HCEC 1CT (cell line): ENCODE data around the gene PRPF6.
A peak's percentile ranks its signal among the peaks of the same experiment; 100 is the strongest.

Experiments used
- DNase-seq: peaks from one replicate; pipeline ENCODE4 v3.0.0-alpha.2; 2017

Gene PRPF6

DNA sequence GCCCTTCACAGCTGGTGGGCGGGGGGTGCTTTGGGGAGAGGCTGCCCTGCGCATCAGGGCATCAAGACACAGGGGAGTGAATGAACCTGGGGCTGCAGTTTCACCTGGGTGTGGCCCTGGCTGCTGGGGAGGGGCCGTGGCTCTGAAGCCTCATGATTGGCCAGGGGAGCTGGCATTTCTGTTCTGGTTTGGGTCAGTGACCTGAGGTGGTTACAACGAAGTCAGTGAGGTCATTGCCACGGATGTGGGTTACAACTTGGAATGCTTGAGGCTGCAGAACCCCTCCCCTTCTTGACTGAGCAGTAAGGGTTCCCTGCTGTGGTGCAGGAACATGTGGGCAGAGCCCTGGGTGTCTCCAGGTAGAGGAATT, 85.0 kb downstream of the PRPF6 start:
- DNase-seq, result peak; percentile 77

DNA sequence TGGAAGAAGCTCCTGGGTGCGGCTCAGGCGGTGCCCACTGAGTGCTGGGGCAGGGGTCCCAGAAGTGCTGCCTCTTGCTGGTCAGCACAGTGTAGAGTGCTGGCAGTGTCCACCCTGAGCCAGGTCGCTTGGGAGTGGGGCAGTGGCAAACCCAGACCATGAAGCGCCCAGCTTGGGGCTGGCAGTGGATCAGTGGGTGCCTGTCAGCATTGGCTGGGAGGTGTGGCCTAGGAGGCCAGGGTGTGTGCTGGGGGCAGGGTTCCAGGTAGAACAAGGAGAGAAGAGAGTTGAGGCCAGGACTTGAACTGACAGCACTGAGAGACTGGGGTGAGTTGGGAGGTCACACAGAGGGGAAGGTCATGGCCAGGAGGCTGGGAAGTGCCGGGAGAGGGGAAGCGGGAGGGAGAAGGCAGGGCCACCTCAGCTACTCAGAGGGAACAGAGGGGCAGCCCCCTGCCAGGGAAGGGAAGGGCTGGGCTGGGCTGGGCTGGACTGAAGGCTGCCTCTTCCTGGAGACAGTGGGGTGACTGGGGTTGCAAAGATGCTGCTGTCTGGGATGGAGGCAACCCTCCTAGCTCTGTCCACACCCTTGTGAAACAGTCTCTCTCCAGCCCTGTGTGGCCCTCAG, 86.2 kb downstream of the PRPF6 start:
- no peak for DNase-seq

GRCh38 chr20:64067733-64068307, 86.9 kb downstream of the PRPF6 start:
- DNase-seq, result no peak

DNA sequence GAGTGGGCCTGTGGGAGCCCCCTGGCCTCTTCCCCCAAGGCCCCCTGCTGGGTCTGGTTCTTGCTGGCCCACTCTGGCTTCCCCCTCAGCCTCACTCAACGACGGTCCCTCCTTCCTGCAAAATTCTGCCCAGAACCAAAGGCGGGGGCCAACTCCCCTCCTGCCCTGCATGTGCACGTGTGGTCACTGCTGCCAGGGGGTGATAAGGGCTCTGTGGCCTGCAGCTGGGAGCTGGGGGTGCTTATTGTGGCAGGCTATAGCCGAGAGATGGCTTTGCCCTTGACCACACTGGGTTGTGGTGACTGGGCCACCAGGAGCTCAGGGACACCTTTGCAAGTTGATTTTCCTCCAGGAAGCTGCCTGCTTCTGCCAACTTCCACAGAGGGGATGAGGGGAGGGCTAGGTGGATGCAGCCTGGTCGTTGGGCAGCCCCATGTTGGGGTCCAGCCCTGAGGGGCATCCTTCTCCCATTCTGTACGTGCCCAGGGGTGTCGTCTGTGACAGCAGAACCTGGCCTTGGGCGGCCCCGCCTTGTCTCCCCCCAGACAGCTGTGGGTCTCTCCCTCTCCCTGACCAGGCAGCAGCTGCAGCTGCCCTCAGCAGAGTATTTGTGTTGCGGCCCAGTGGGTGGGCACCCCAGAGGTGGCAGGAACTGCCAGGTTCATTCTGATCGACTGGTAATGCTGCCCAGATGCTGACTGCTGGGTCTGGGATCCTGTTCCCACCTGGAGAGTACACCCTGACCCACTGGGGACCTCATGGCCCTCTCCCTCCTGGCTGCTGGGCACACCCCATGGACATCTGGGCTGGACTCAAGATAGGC, 87.7 kb downstream of the PRPF6 start:
- DNase-seq, result no peak

GRCh38 chr20:64069209-64069613, 88.3 kb downstream of the PRPF6 start:
- DNase-seq, result no peak

DNA sequence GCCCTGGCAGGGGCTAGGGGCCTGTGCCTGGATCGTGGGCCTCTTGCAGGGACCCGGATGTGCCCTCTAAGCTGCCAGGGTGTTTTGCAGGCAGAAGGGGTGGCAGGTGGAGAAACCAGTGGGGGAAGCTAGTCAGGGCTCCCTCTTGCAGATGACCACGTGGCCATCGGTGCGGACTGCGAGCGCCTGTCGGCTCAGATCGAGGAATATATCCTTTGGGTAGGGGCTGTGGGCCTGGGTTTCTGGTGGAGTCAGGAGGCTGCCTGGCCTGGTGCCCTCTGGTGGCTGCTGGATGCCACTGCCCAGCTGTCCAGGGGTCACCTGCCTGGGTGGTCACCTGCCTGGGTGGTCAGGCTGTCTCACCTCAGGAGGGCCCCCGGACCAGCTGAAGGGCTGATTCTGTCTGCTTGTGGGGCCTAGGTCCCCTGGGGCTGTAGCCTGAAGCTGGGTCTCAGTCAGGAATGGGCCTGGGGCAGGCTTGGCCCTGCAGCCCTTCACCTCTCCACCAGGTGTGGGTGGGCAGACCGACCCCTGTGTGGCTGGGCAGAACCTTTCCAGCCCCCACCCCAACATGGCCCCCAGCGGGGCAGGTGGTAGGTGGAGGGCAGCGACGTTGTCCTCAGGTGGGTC, 88.8 kb downstream of the PRPF6 start:
- no peak for DNase-seq

- DNase-seq, result no peak
Observed at GRCh38 chr20:64070244-64070993, 89.5 kb downstream of the PRPF6 start.

GRCh38 chr20:64071341-64072332, 90.7 kb downstream of the PRPF6 start:
- DNase-seq, result no peak

GRCh38 chr20:64072498-64073063, 91.6 kb downstream of the PRPF6 start:
- no peak for DNase-seq

- DNase-seq, result no peak
Observed at GRCh38 chr20:64073476-64074183, 92.7 kb downstream of the PRPF6 start.

DNA sequence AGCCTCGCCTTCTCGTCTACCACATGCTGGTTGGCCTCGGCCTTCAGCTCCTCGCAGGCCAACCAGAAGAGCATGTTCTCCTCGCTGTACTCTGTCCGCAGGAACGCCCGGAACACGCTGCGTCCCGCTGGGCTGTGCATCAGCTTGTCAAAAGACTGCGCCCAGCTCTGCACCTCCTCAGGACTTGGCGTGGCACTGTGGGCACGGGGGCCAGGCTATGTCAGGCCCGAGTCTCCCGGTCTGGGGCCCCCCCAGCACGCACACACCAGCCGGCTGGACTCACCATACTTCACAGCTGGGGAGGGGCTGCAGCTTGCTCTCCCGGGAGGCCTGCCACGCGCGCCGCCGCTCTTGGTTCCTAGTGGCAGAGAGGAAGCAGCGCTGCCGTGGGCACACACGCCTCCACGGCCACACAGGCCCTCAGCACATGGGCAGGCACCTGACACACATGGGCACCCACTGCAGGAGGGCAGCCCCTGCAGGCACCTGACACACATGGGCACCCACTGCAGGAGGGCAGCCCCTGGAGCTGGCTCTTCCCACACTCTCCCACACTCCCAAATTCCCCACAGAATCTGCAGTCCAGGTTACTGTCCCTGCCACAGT, 93.4 kb downstream of the PRPF6 start:
- no peak for DNase-seq

DNA sequence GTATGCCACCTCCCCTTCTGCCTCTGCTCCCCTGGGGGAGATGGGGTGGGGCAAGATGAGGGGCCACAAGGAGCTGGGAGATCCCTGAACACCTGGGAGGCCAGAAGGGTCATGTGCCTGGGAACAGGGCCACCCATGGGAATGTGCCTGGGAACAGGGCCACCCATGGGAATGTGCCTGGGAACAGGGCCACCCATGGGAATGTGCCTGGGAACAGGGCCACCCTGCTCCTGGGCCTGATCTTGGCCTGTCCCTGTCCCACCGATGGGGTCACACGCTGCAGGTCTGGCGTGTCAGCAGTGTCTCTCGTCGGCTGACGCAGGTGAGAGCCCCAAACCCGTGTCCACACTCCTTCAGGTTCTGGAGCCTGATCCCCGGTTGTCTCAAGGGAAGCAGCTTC, 94.0 kb downstream of the PRPF6 start:
- DNase-seq, result no peak

DNA sequence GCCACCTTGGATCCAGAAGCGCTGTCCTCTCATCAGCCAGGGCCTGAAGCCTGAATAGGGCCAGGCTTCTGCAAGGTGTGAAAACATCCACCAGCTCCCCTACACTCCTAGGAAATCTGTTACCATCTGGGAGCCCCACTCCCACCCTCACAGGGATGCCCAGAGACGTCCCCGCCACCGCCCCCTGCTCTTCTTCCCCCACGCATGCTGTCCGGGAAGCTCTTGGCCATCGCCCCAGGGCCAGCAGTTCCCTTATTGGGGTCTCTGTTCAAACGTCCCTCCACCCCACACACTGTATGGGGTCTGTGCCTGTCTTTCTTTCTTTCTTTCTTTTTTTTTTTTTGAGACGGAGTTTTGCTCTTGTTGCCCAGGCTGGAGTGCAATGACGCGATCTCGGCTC, 94.6 kb downstream of the PRPF6 start:
- no peak for DNase-seq

DNA sequence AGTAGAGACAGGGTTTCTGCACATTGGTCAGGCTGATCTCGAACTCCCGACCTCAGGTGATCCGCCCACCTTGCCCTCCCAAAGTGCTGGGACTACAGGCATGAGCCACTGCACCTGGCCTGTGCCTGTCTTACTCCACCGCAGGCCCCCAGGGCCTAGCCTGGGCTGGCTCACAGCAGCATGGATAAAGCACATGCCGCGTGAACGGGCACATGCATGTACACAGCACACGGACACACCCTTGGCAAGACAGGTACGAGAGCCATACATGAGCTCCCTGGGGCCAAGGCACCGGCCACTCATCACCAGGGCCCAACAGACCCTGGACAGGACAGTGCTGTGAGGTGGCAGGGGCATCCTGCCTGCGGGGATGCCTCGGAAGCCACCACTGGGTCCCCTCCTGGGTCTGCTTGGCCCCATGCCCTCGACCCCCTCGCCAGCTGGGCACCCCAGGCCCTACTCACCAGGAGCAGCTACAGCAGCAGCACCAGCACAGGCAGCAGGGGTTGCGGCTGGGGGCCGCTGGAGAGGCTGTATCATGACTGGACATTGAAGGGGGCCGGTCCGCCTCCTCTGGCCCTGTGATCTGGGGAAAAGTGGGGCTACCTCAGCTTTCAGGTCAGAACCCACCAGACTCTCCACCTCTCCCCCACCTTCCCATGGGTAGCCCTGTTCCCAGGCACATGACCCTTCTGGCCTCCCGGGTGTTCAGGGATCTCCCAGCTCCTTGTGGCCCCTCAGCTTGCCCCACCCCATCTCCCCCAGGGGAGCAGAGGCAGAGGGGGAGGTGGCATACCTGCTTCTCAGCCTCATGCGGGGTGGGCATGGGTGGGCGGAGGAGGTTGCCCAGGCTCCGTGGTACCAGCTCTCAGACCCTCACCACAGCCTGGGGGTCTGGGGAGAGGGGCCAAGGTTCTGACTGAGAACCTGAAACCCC, 95.4 kb downstream of the PRPF6 start:
- DNase-seq, result no peak

GRCh38 chr20:64077094-64077493, 96.2 kb downstream of the PRPF6 start:
- DNase-seq, result no peak

GRCh38 chr20:64077541-64077875, 96.6 kb downstream of the PRPF6 start:
- no peak for DNase-seq

DNA sequence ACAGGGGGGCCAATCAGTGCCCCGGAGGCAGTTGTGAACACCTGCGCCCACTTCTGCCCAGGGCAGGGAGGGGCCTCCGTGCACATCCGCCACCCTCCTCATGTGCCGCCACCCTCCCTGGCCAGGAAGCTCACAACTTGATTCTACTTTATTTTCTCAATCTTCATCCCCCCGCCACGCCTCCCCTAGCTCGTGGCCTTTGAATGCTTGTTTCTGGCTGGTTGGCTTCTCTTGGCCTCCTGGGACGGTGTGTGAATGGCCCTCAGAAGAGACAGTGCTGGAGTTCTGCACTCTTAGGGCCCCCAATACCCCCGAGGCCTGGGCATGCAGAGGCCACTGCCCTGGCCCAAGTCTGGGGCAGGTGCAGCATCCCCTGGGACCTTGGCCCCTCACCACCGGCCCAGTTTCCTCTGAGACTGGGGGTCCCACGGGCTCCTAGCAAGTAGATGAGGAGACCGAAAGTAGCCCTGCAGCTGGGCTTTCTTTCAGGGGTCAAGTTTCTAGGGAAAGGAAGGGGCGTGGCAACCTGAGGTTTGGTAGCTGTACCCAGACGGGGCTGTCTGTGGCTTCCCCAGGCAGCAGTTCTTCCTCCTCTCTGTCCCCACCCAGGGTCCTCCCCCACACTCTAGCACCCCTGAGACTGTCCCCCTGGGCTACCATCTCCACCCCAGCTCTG, 97.1 kb downstream of the PRPF6 start:
- no peak for DNase-seq

DNA sequence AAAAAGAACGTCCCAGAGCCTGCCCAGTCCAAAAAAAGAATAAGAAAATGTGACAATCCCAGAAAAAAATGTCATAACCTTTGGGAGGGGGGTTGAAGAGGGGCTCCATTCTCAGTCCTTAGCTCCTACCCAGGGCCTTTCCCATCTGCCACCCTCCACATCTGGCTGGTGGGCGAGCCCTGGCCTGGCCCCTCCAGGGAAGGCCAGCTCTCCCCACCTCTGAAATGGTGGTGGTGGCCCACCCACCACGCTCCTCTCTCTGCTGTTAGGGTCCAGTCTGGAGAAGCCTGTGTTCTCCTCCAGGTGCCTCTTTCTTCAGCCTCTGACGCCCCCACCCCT, 98.0 kb downstream of the PRPF6 start:
- DNase-seq, result no peak
